GM12875 (cell line): Measurements from ENCODE around the gene PRLH.

Experiments
- H3K4me3 ChIP-seq: one replicate; pipeline ENCODE4 v1.5.1; 2011; ENCODE audit warnings: low read depth, low read length, control low read depth
- TF ChIP-seq, protein P1 (sequence below): IDR thresholded peaks from 2 replicates; pipeline ENCODE4 v1.5.1; 2011; ENCODE audit warnings: low read depth, mild to moderate bottlenecking, control low read depth, inconsistent platforms, low read length, moderate library complexity, borderline replicate concordance; ENCODE audit not compliant: insufficient read depth

The PRLH gene

GRCh38 chr2:237581751-237582746 lies 15.7 kb downstream of the PRLH start:
- H3K4me3 ChIP-seq = no peak overlapping the region
- TF ChIP-seq, protein P1, sequence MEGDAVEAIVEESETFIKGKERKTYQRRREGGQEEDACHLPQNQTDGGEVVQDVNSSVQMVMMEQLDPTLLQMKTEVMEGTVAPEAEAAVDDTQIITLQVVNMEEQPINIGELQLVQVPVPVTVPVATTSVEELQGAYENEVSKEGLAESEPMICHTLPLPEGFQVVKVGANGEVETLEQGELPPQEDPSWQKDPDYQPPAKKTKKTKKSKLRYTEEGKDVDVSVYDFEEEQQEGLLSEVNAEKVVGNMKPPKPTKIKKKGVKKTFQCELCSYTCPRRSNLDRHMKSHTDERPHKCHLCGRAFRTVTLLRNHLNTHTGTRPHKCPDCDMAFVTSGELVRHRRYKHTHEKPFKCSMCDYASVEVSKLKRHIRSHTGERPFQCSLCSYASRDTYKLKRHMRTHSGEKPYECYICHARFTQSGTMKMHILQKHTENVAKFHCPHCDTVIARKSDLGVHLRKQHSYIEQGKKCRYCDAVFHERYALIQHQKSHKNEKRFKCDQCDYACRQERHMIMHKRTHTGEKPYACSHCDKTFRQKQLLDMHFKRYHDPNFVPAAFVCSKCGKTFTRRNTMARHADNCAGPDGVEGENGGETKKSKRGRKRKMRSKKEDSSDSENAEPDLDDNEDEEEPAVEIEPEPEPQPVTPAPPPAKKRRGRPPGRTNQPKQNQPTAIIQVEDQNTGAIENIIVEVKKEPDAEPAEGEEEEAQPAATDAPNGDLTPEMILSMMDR = peak; percentile 52; the same call in 1 of the 2 replicates

GRCh38 chr2:237583385-237584295 lies 17.3 kb downstream of the PRLH start:
- no peak overlapping the region for H3K4me3 ChIP-seq
- TF ChIP-seq, protein P1 = no peak

GRCh38 chr2:237585590-237586221 lies 19.3 kb downstream of the PRLH start:
- H3K4me3 ChIP-seq = no peak overlapping the region
- TF ChIP-seq, protein P1 = no peak

- TF ChIP-seq, protein P1 = no peak
- H3K4me3 ChIP-seq = no peak overlapping the region
These were observed 21.8 kb downstream of the PRLH start for GRCh38 chr2:237588044-237588696.

GRCh38 chr2:237590272-237591140 lies 24.1 kb downstream of the PRLH start, which contains the start of gene RAB17:
TSS of gene RAB17 (minus strand) at chr2:237590734. CDS start at chr2:237586154, 4,580 bp downstream.
- TF ChIP-seq, protein P1 = no peak
- H3K4me3 ChIP-seq = no peak within 1 kb of the TSS
